ACC112 (cell line): Measurements from ENCODE around the gene RPL6.

ENCODE experiments used
- H2AFZ ChIP-seq: fragments of 200-600 bp; sonication (generic); one replicate; pipeline ENCODE4 v1.6.0; 2017; ENCODE audit warnings: antibody characterized with exemption, low read length; ENCODE audit not compliant: unreplicated experiment
- H3K27ac ChIP-seq: fragments of 200-600 bp; sonication (generic); 2 replicates; pipeline ENCODE4 v1.5.1; 2014; ENCODE audit warnings: low read depth, mild to moderate bottlenecking, antibody characterized with exemption, low read length, moderate library complexity
- H3K27me3 ChIP-seq: fragments of 200-600 bp; sonication (generic); 2 replicates; pipeline ENCODE4 v1.6.1; 2014; ENCODE audit warnings: mild to moderate bottlenecking, antibody characterized with exemption, low read length, moderate library complexity, mixed read lengths; ENCODE audit not compliant: insufficient read depth
- H3K36me3 ChIP-seq: fragments of 200-600 bp; sonication (generic); 2 replicates; pipeline ENCODE4 v1.6.1; 2016; ENCODE audit warnings: mild to moderate bottlenecking, antibody characterized with exemption, low read length, moderate library complexity, mixed read lengths; ENCODE audit not compliant: insufficient read depth
- H3K4me1 ChIP-seq: fragments of 200-600 bp; sonication (generic); one replicate; pipeline ENCODE4 v1.6.1; 2016; ENCODE audit warnings: low read length, mixed read lengths; ENCODE audit not compliant: insufficient read depth, unreplicated experiment, control insufficient read depth
- H3K4me3 ChIP-seq: fragments of 200-600 bp; sonication (generic); 2 replicates; pipeline ENCODE4 v1.5.1; 2014; ENCODE audit warnings: mild to moderate bottlenecking, low read depth, low read length
- H3K79me2 ChIP-seq: fragments of 200-600 bp; sonication (generic); one replicate; pipeline ENCODE4 v1.6.0; 2016; ENCODE audit warnings: low read length; ENCODE audit not compliant: control insufficient read depth, unreplicated experiment, insufficient read depth

The RPL6 gene

GRCh38 chr12:112375105-112375504, 34.3 kb downstream of the RPL6 start:
- no peaks in the 10 kb centered on the region for H3K36me3 ChIP-seq
- no peaks in the 10 kb centered on the region for H3K27me3 ChIP-seq
- H3K4me1 ChIP-seq, result peaks cover 6% of the 10 kb centered on the region
- H3K79me2 ChIP-seq, result peaks cover 43% of the 10 kb centered on the region
- H2AFZ ChIP-seq, result no peak overlapping the region
- no peak overlapping the region for H3K4me3 ChIP-seq
- no peak overlapping the region for H3K27ac ChIP-seq

- H3K27ac ChIP-seq, result no peak overlapping the region
- H3K4me1 ChIP-seq, result peaks cover 8% of the 10 kb centered on the region
- no peak overlapping the region for H3K4me3 ChIP-seq
- H3K27me3 ChIP-seq, result no peaks in the 10 kb centered on the region
- H3K36me3 ChIP-seq, result no peaks in the 10 kb centered on the region
- H3K79me2 ChIP-seq, result peaks cover 45% of the 10 kb centered on the region
- no peak overlapping the region for H2AFZ ChIP-seq
Observed at GRCh38 chr12:112374166-112374740, 35.2 kb downstream of the RPL6 start.

GRCh38 chr12:112370868-112371510, 38.4 kb downstream of the RPL6 start:
- Histone ChIP-seq H2AFZ (no peak overlapping the region), H3K27me3 (no peaks in the 10 kb centered on the region), H3K27ac (no peak overlapping the region), H3K4me3 (no peak overlapping the region), H3K36me3 (no peaks in the 10 kb centered on the region), H3K79me2 (peaks cover 36% of the 10 kb centered on the region), H3K4me1 (peaks cover 8% of the 10 kb centered on the region)

GRCh38 chr12:112370199-112370598, 39.2 kb downstream of the RPL6 start:
- no peaks in the 10 kb centered on the region for H3K27me3 ChIP-seq
- peaks cover 37% of the 10 kb centered on the region for H3K79me2 ChIP-seq
- H3K4me3 ChIP-seq, result no peak overlapping the region
- no peak overlapping the region for H3K27ac ChIP-seq
- H3K4me1 ChIP-seq, result peaks cover 8% of the 10 kb centered on the region
- H3K36me3 ChIP-seq, result no peaks in the 10 kb centered on the region
- no peak overlapping the region for H2AFZ ChIP-seq

GRCh38 chr12:112368856-112369255, 40.5 kb downstream of the RPL6 start:
- Histone ChIP-seq H3K4me3 (no peak overlapping the region), H3K27me3 (no peaks in the 10 kb centered on the region), H3K27ac (no peak overlapping the region), H3K79me2 (peaks cover 31% of the 10 kb centered on the region), H3K4me1 (peaks cover 8% of the 10 kb centered on the region), H2AFZ (no peak overlapping the region), H3K36me3 (no peaks in the 10 kb centered on the region)

GRCh38 chr12:112367965-112368364, 41.4 kb downstream of the RPL6 start:
- Histone ChIP-seq H3K36me3 (no peaks in the 10 kb centered on the region), H3K79me2 (peaks cover 32% of the 10 kb centered on the region), H3K27me3 (no peaks in the 10 kb centered on the region), H2AFZ (no peak overlapping the region), H3K27ac (no peak overlapping the region), H3K4me3 (no peak overlapping the region), H3K4me1 (peaks cover 8% of the 10 kb centered on the region)

- Histone ChIP-seq H3K27me3 (no peaks in the 10 kb centered on the region), H3K4me3 (no peak overlapping the region), H3K4me1 (no peaks in the 10 kb centered on the region), H3K27ac (no peak overlapping the region), H2AFZ (no peak overlapping the region), H3K79me2 (peaks cover 24% of the 10 kb centered on the region), H3K36me3 (no peaks in the 10 kb centered on the region)
Observed at GRCh38 chr12:112362310-112362709, 47.1 kb downstream of the RPL6 start.

GRCh38 chr12:112361271-112361670, 48.1 kb downstream of the RPL6 start:
- Histone ChIP-seq H3K27me3 (no peaks in the 10 kb centered on the region), H2AFZ (no peak overlapping the region), H3K36me3 (no peaks in the 10 kb centered on the region), H3K79me2 (peaks cover 24% of the 10 kb centered on the region), H3K27ac (no peak overlapping the region), H3K4me3 (no peak overlapping the region), H3K4me1 (no peaks in the 10 kb centered on the region)

- Histone ChIP-seq H2AFZ (no peak overlapping the region), H3K36me3 (no peaks in the 10 kb centered on the region), H3K4me3 (no peak overlapping the region), H3K79me2 (peaks cover 18% of the 10 kb centered on the region), H3K4me1 (no peaks in the 10 kb centered on the region), H3K27me3 (no peaks in the 10 kb centered on the region), H3K27ac (no peak overlapping the region)
Observed at GRCh38 chr12:112359290-112359689, 50.1 kb downstream of the RPL6 start.

GRCh38 chr12:112357214-112357613, 52.2 kb downstream of the RPL6 start:
- peaks cover 25% of the 10 kb centered on the region for H3K79me2 ChIP-seq
- H3K36me3 ChIP-seq, result no peaks in the 10 kb centered on the region
- H3K27me3 ChIP-seq, result no peaks in the 10 kb centered on the region
- H2AFZ ChIP-seq, result no peak overlapping the region
- no peak overlapping the region for H3K4me3 ChIP-seq
- H3K27ac ChIP-seq, result no peak overlapping the region
- no peaks in the 10 kb centered on the region for H3K4me1 ChIP-seq
